Ramos (cell line): ENCODE data around the gene ZNF431.
"Not testable (repeated sequence)": the region's sequence is repeated elsewhere in the genome, so short reads cannot be mapped to it uniquely, and the experiment has no call there.

Experiments used
- in situ Hi-C: fragments of 300-500 bp; cut with MboI; formaldehyde crosslinking; loops from one replicate; pipeline ENCODE4 v1.14.3; 2022; ENCODE audit warnings: low sequenced_read_pairs; ENCODE audit not compliant: unreplicated experiment

ZNF431 gene

DNA sequence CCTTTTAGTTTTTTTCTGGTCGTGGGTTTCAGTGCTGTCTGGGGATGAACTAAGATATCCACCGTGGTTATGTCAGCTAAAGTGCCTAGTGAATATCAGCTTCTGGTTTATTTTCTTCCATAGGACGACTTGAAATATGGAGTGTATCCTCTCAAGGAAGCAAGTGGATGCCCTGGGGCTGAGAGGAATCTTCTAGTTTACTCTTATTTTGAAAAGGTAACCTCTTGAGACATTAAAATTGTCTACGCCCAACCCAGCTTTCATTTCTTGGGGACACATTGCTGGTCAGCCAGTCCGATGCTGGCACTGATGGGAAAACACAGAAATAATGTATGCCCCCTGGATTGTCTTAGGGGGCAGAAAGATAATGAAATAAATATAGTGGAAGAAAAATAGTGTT is 1.6 kb downstream of the ZNF431 start:
- in situ Hi-C loops: no loop called here

DNA sequence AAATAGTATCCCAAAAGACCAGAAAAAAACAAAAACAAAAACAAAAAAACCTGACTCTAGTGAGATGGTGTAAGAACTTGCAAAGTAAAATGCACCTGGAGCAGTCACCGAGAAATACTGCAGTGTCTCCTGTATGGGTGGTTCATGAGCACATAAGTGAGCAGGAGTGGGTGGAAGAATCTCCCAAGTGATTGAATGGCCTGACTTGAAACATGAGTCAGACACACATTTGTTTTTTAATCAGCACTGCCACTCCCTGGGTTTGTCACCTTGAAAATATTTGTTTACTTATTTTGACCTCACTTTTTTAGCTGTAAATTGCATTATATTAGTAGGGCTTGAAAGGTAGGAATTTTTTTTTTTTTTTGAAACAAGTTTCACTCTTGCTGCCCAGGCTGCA is 2.0 kb downstream of the ZNF431 start:
- in situ Hi-C loops: no loop called here

DNA sequence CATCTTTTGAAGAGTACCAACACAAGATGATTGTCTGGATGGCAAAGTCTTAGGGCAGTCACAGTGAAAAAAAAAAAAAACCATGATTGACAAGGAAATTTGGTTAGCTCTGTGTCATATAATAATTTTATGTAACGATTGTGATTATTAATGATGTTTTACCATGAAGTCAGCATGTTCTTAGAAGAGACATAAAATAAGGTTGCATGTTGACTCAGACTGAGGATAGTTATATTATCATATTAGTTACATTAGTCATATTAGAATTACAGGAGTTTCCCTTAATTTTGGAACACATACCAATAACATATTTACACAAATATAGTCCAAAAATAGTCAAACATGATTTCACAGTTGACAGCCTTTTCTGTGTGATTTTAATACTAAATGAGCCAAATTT is 5.7 kb downstream of the ZNF431 start:
- in situ Hi-C loops: no loop called here

- in situ Hi-C loops: no loop called here
Measured at GRCh38 chr19:21148681-21149080, 6.8 kb downstream of the ZNF431 start.

DNA sequence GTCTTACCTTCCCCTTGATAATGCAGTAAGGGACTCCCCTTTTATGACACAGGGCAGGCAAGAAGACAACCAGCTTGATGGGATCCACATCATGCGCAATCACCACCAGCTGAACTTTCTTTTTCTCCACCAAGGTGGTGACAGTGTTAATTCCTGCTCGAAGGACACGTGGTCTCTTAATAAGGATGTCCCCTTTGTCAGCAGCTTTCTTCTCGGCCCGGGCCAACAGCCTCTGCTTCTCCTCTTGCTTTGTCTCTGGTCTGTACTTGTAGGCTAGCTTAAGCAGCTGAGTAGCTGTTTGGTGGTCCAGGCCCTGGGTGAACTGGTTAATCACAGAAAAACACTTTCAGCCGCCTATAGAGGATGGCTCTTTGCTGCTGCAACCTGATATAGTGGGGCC is 8.0 kb downstream of the ZNF431 start:
- in situ Hi-C loops: no loop called here

DNA sequence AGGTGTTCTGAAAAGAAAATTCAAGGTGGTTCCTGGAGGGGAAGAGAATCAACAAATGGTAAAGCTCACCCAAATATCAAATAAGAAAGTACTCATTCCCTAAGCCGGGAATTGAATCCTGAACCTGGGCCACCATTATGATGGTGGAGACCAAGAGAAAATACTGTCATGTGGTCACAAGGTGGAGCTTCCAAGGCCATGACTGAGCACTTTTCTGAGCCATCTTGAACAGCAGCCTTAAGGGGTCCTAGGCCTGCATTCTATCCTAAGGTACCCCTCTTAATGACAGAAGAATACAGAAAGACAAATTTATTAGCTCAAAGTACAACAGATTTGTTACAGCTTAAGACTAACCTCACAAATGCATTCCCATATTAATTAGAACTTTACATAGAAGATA is 9.6 kb downstream of the ZNF431 start:
- in situ Hi-C loops: no loop called here

GRCh38 chr19:21158523-21159135 is 16.8 kb downstream of the ZNF431 start:
- in situ Hi-C loops: no loop called here

GRCh38 chr19:21164541-21164940 is 22.7 kb downstream of the ZNF431 start:
- in situ Hi-C loops: no loop called here

DNA sequence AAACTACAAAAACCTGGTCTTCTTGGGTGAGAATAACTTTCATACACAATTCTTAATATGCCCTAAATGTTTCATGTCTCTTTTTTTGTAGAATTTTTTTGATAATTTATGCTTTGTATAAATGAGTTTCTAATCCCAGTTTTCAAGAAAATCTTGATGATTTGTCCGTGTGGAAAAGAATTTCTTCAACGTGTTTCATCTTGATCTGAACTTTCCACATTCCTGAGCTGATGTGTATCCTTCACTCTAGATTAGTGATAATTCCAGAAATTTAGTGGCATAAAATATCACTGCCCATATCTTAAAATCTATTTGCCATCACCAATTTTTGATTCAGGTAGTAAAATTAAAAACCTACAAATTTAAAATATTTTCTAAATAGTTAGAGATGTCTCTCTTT is 24.6 kb downstream of the ZNF431 start:
- in situ Hi-C loops: no loop called here

DNA sequence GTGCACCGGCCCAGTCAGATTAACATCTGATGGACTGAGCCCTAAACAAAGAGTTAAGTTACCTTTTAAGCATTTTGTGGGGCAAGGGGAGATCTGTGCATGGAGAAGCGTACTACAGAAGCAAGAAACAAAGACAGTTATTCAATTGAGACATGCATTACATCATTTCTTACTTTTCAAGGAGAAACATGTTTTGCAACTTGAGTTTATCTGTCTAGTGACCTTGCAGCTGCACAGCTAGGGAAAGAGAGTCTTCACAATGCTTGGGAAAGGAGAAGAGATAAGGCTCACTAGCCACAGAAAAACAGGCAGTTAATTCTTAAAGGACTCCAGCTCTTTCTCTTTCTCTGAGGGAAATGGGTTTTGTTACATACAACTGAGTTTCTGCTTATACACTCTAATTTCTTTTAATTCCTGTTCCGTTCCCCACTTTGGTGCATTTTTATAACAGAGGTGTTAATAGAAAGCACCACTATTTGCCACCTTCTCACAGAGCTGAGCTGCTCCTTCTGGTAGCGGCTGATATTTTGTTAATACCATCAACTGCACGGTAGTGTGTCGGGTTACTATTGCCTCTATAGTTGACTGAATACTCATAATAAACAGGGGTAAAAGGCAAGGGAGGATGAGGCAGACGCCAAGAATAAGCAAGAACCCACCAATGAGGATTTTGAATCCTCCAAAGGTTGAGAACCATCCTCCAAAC is 55.9 kb downstream of the ZNF431 start:
- in situ Hi-C loops: no loop called here

GRCh38 chr19:21202865-21203494 is 61.1 kb downstream of the ZNF431 start:
- in situ Hi-C loops: loop anchor here (10.0 kb wide), 1 partner anchor 282 kb away; no protein-coding TSS in a partner anchor

DNA sequence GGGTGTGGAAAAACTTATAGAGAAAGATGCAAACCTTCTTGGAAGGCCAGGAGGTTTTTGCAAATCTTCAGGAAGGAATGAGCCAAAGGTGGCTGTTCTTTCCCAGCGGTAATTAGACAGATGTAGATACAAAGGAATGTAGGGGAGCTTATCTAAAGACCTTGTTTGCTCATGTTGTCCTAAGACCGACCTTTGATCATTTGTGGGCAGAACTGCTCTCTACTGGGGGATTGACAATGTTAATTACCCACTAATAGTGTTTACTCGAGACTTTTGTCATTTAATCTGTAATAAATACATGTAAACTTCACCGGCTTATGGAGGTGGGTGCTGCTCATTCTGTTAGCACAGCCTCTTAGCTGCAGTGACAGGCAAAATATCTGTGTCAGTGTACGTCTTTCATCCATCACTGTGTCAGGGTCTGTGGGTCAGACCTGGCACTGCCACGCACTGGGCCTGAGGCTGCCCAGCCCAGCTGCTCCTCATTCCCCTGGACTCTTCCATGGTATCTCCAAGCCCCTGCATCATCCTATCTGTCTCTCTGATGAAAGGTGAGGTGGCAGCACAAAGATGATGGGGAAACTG is 68.3 kb downstream of the ZNF431 start:
- in situ Hi-C loops: no loop called here

GRCh38 chr19:21221693-21222092 is 79.9 kb downstream of the ZNF431 start:
- in situ Hi-C loops: no loop called here

DNA sequence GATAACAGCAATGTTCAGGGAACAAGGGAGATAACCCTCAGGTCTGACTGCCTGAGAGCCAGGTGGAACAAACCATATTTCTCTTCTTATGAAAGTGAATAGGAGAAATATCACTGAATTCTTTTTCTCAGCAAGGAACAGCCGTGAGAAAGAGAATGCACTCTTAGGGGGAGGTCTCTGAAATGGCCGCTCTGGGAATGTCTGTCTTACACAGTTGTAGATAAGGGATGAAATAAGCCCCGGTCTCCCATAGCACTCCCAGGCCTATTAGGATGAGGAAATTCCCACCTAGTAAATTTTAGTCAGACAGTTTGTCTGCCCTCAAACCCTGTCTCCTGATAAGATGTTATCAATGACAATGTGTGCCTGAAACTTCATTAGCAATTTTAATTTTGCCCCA is 88.1 kb downstream of the ZNF431 start:
- in situ Hi-C loops: not testable (repeated sequence)

GRCh38 chr19:21233691-21234090 is 91.9 kb downstream of the ZNF431 start:
- in situ Hi-C loops: no loop called here

GRCh38 chr19:21236751-21237150 is 94.9 kb downstream of the ZNF431 start:
- in situ Hi-C loops: not testable (repeated sequence)

- in situ Hi-C loops: no loop called here
Measured at GRCh38 chr19:21238670-21239069, 96.8 kb downstream of the ZNF431 start.
